Measurements from ENCODE around the gene FILIP1.

DNA sequence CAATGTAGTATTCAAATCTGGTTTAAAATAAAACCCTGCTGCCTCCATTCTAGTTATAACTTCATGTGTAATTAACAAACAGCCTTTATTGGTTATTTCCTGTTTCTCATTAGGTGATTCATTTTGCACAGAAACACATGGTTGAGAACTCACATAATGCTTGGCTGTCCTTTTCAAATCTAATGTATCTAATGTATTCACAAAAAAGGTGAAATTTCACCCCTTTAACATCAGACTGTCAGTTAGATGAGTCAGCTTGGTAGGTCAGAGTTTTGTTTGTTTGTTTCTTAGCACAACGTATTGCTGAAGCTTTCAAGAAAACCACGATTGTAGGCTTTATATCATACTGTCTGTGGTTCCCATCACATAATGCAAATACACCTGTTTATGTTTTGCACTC is 130.3 kb downstream of the FILIP1 start:
- no peak for TF ChIP-seq POLR2A (IDR thresholded peaks at IDR 0.05; ENCODE audit: extremely low read depth, insufficient read length)
- TF ChIP-seq, protein P1, sequence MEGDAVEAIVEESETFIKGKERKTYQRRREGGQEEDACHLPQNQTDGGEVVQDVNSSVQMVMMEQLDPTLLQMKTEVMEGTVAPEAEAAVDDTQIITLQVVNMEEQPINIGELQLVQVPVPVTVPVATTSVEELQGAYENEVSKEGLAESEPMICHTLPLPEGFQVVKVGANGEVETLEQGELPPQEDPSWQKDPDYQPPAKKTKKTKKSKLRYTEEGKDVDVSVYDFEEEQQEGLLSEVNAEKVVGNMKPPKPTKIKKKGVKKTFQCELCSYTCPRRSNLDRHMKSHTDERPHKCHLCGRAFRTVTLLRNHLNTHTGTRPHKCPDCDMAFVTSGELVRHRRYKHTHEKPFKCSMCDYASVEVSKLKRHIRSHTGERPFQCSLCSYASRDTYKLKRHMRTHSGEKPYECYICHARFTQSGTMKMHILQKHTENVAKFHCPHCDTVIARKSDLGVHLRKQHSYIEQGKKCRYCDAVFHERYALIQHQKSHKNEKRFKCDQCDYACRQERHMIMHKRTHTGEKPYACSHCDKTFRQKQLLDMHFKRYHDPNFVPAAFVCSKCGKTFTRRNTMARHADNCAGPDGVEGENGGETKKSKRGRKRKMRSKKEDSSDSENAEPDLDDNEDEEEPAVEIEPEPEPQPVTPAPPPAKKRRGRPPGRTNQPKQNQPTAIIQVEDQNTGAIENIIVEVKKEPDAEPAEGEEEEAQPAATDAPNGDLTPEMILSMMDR (IDR thresholded peaks at IDR 0.05; ENCODE audit: low read depth, low read length) = no peak
- TF ChIP-seq, protein P2, sequence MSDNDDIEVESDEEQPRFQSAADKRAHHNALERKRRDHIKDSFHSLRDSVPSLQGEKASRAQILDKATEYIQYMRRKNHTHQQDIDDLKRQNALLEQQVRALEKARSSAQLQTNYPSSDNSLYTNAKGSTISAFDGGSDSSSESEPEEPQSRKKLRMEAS (IDR thresholded peaks at IDR 0.05; ENCODE audit: low read depth, low read length) = no peak
